ENCODE measurements around the gene ZNF622. TPM values are rescaled to one million over a fixed set of nuclear protein-coding genes. Genes with fewer than 3 reads are reported as not detected.

ZNF622 gene
- 10 to 100 TPM; 23.6 to 52.1 (median 33.1) TPM for total RNA-seq
- polyA plus RNA-seq: 10 to 100 TPM; 19.3 to 21.3 TPM

GRCh38 chr5:16465544-16466432, at the start of gene ZNF622:
Gene ZNF622, minus strand, starts transcription at chr5:16465800. Its CDS starts 135 bp downstream, at chr5:16465665.
- 0% methylated on average over 68 to 75 of the region's 75 CpGs for WGBS, 2 donors
- Histone ChIP-seq H3K27ac (peak within 1 kb of the TSS; percentile 83 to 92 (median 87)), H3K9me3 (no peaks in the 10 kb centered on the region), H3K4me1 (peaks cover 25 to 49% (median 28%) of the 10 kb centered on the region in 3 donors), H3K4me3 (peak within 1 kb of the TSS; percentile 69 to 95 (median 88)), H3K27me3 (no peaks in the 10 kb centered on the region), H3K36me3 (peaks cover 0 to 26% (median 10%) of the 10 kb centered on the region in 3 donors)
- ATAC-seq (peak; percentile 93 to 97 (median 95)), FAIRE-seq (no peak), DNase-seq (peak; percentile 90 to 95 (median 91))
- no peak for TF ChIP-seq CTCF (IDR thresholded peaks at IDR 0.05)
- intact Hi-C loops (cut with DNase I): no loop called here

- peaks cover 0 to 5% (median 3%) of the 10 kb centered on the region in 3 donors for H3K4me1 ChIP-seq
- WGBS, 2 donors: 93 to 96% methylated on average over 3 of the region's 3 CpGs
- intact Hi-C loops (cut with DNase I): no loop called here
- FAIRE-seq (no peak), ATAC-seq (no peak), DNase-seq (no peak)
- TF ChIP-seq CTCF (IDR thresholded peaks at IDR 0.05): no peak
- peak overlapping the region in 1 of 4 donors; percentile 92 for H3K27ac ChIP-seq
- H3K36me3 ChIP-seq: no peaks in the 10 kb centered on the region
- no peaks in the 10 kb centered on the region for H3K27me3 ChIP-seq
- no peak overlapping the region for H3K4me3 ChIP-seq
- H3K9me3 ChIP-seq: no peaks in the 10 kb centered on the region
Observed at GRCh38 chr5:16510098-16510497, 44.5 kb upstream of the ZNF622 start.

GRCh38 chr5:16508730-16509531, 43.3 kb upstream of the ZNF622 start:
- H3K4me1 ChIP-seq: peaks cover under 1 to 5% (median 3%) of the 10 kb centered on the region in 3 donors
- no peak for FAIRE-seq
- H3K27me3 ChIP-seq: no peaks in the 10 kb centered on the region
- no peaks in the 10 kb centered on the region for H3K36me3 ChIP-seq
- 16 to 21% methylated on average over 15 of the region's 15 CpGs for WGBS, 2 donors
- DNase-seq: peak; percentile 71 to 91 (median 88)
- H3K4me3 ChIP-seq: peak overlapping the region in 2 of 4 donors; percentile 29 to 34
- intact Hi-C loops (cut with DNase I): no loop called here
- no peak for TF ChIP-seq CTCF (IDR thresholded peaks at IDR 0.05)
- peak; percentile 80 to 94 (median 90) for ATAC-seq
- H3K27ac ChIP-seq: peak overlapping the region; percentile 67 to 95 (median 86)
- H3K9me3 ChIP-seq: no peaks in the 10 kb centered on the region

- H3K27me3 ChIP-seq: no peaks in the 10 kb centered on the region
- no peak for ATAC-seq
- H3K9me3 ChIP-seq: no peaks in the 10 kb centered on the region
- peaks cover 6 to 16% (median 8%) of the 10 kb centered on the region in 3 donors for H3K4me1 ChIP-seq
- peak overlapping the region; percentile 67 to 95 (median 86) for H3K27ac ChIP-seq
- intact Hi-C loops (cut with DNase I): no loop called here
- no peak for TF ChIP-seq CTCF (IDR thresholded peaks at IDR 0.05)
- no peaks in the 10 kb centered on the region for H3K36me3 ChIP-seq
- DNase-seq: no peak
- no peak for FAIRE-seq
- peak overlapping the region in 2 of 4 donors; percentile 29 to 34 for H3K4me3 ChIP-seq
Observed at GRCh38 chr5:16507716-16508115, 42.1 kb upstream of the ZNF622 start.
